ENCODE results near the gene SVIL.

SVIL gene

GRCh38 chr10:29534590-29534989, 100.2 kb downstream of the SVIL start:
- ATAC-seq (replicated peaks) (no peak), DNase-seq (no peak)
- Mint-ChIP-seq H3K4me3 (no peak overlapping the region), H3K4me1 (peaks cover 4 to 7% of the 10 kb centered on the region in 2 donors), H3K27ac (no peak overlapping the region), H3K9me3 (no peaks in the 10 kb centered on the region), H3K36me3 (no peaks in the 10 kb centered on the region), H3K27me3 (peaks cover 4 to 6% of the 10 kb centered on the region in 2 donors)

- Mint-ChIP-seq H3K36me3 (no peaks in the 10 kb centered on the region), H3K9me3 (no peaks in the 10 kb centered on the region), H3K27me3 (peaks cover 4 to 6% of the 10 kb centered on the region in 2 donors), H3K4me3 (no peak overlapping the region), H3K4me1 (peaks cover 4 to 7% of the 10 kb centered on the region in 2 donors), H3K27ac (no peak overlapping the region)
- no peak for ATAC-seq (replicated peaks)
- DNase-seq = no peak
Observed at GRCh38 chr10:29533696-29534285, 101.0 kb downstream of the SVIL start.

- Mint-ChIP-seq H3K4me1 (peaks cover 4 to 7% of the 10 kb centered on the region in 2 donors), H3K27me3 (peaks cover 4 to 6% of the 10 kb centered on the region in 2 donors), H3K9me3 (no peaks in the 10 kb centered on the region), H3K36me3 (no peaks in the 10 kb centered on the region), H3K27ac (no peak overlapping the region), H3K4me3 (no peak overlapping the region)
- DNase-seq = no peak
- no peak for ATAC-seq (replicated peaks)
Observed at GRCh38 chr10:29533046-29533445, 101.7 kb downstream of the SVIL start.

- Mint-ChIP-seq H3K4me3 (no peak overlapping the region), H3K36me3 (no peaks in the 10 kb centered on the region), H3K9me3 (no peaks in the 10 kb centered on the region), H3K27me3 (peaks cover 4 to 6% of the 10 kb centered on the region in 2 donors), H3K27ac (no peak overlapping the region), H3K4me1 (peaks cover 4 to 7% of the 10 kb centered on the region in 2 donors)
- DNase-seq = no peak
- no peak for ATAC-seq (replicated peaks)
Observed at GRCh38 chr10:29532256-29532878, 102.4 kb downstream of the SVIL start.

GRCh38 chr10:29530112-29530976, 104.4 kb downstream of the SVIL start:
- H3K4me1 Mint-ChIP-seq = no peaks in the 10 kb centered on the region
- no peak overlapping the region for H3K27ac Mint-ChIP-seq
- H3K27me3 Mint-ChIP-seq = peaks cover 0 to under 1% of the 10 kb centered on the region in 2 donors
- ATAC-seq (replicated peaks) (no peak), DNase-seq (no peak)
- no peak overlapping the region for H3K4me3 Mint-ChIP-seq
- H3K36me3 Mint-ChIP-seq = no peaks in the 10 kb centered on the region
- H3K9me3 Mint-ChIP-seq = no peaks in the 10 kb centered on the region

GRCh38 chr10:29529146-29529545, 105.6 kb downstream of the SVIL start:
- DNase-seq = no peak
- Mint-ChIP-seq H3K27me3 (no peaks in the 10 kb centered on the region), H3K36me3 (no peaks in the 10 kb centered on the region), H3K27ac (no peak overlapping the region), H3K4me3 (no peak overlapping the region), H3K4me1 (no peaks in the 10 kb centered on the region), H3K9me3 (no peaks in the 10 kb centered on the region)
- no peak for ATAC-seq (replicated peaks)

GRCh38 chr10:29525762-29526161, 109.0 kb downstream of the SVIL start:
- H3K36me3 Mint-ChIP-seq = peaks cover 0 to 4% of the 10 kb centered on the region in 2 donors
- H3K4me1 Mint-ChIP-seq = no peaks in the 10 kb centered on the region
- no peaks in the 10 kb centered on the region for H3K27me3 Mint-ChIP-seq
- DNase-seq = no peak
- H3K9me3 Mint-ChIP-seq = no peaks in the 10 kb centered on the region
- H3K27ac Mint-ChIP-seq = no peak overlapping the region
- no peak overlapping the region for H3K4me3 Mint-ChIP-seq
- no peak for ATAC-seq (replicated peaks)

- H3K27me3 Mint-ChIP-seq = no peaks in the 10 kb centered on the region
- no peak for DNase-seq
Observed at GRCh38 chr10:29524720-29525119, 110.1 kb downstream of the SVIL start.

GRCh38 chr10:29524294-29524693, 110.5 kb downstream of the SVIL start:
- no peak overlapping the region for H3K27ac Mint-ChIP-seq

More at GRCh38 chr10:29524720-29525119, 110.1 kb downstream of the SVIL start:
- no peak for ATAC-seq (replicated peaks)
- Mint-ChIP-seq H3K4me3 (no peak overlapping the region), H3K4me1 (no peaks in the 10 kb centered on the region), H3K36me3 (peaks cover 0 to 4% of the 10 kb centered on the region in 2 donors), H3K9me3 (no peaks in the 10 kb centered on the region), H3K27ac (no peak overlapping the region)

GRCh38 chr10:29522918-29523317, 111.9 kb downstream of the SVIL start:
- Mint-ChIP-seq H3K4me1 (no peaks in the 10 kb centered on the region), H3K36me3 (peaks cover 0 to 4% of the 10 kb centered on the region in 2 donors), H3K4me3 (no peak overlapping the region), H3K9me3 (no peaks in the 10 kb centered on the region), H3K27me3 (no peaks in the 10 kb centered on the region), H3K27ac (no peak overlapping the region)
- DNase-seq = no peak
- ATAC-seq (replicated peaks) = no peak

More at GRCh38 chr10:29524294-29524693, 110.5 kb downstream of the SVIL start:
- Mint-ChIP-seq H3K4me1 (no peaks in the 10 kb centered on the region), H3K9me3 (no peaks in the 10 kb centered on the region), H3K27me3 (no peaks in the 10 kb centered on the region), H3K36me3 (peaks cover 0 to 4% of the 10 kb centered on the region in 2 donors), H3K4me3 (no peak overlapping the region)
- no peak for DNase-seq
- ATAC-seq (replicated peaks) = no peak

- Mint-ChIP-seq H3K9me3 (no peaks in the 10 kb centered on the region), H3K27ac (no peak overlapping the region), H3K4me1 (no peaks in the 10 kb centered on the region), H3K4me3 (no peak overlapping the region), H3K27me3 (no peaks in the 10 kb centered on the region), H3K36me3 (peaks cover 0 to 4% of the 10 kb centered on the region in 2 donors)
- DNase-seq (no peak), ATAC-seq (replicated peaks) (no peak)
Observed at GRCh38 chr10:29522061-29522855, 112.5 kb downstream of the SVIL start.

GRCh38 chr10:29519659-29520058, 115.1 kb downstream of the SVIL start:
- no peak for ATAC-seq (replicated peaks)
- H3K9me3 Mint-ChIP-seq = no peaks in the 10 kb centered on the region
- H3K4me1 Mint-ChIP-seq = no peaks in the 10 kb centered on the region
- H3K27ac Mint-ChIP-seq = no peak overlapping the region
- DNase-seq = no peak
- peaks cover 0 to 4% of the 10 kb centered on the region in 2 donors for H3K36me3 Mint-ChIP-seq
- no peak overlapping the region for H3K4me3 Mint-ChIP-seq
- H3K27me3 Mint-ChIP-seq = no peaks in the 10 kb centered on the region

GRCh38 chr10:29517352-29517923, 117.3 kb downstream of the SVIL start:
- H3K9me3 Mint-ChIP-seq = no peaks in the 10 kb centered on the region
- peak in 1 of 2 donors; percentile 31 for ATAC-seq (replicated peaks)

More at GRCh38 chr10:29517352-29517923, 117.3 kb downstream of the SVIL start:
- Mint-ChIP-seq H3K27ac (no peak overlapping the region), H3K27me3 (no peaks in the 10 kb centered on the region), H3K4me3 (no peak overlapping the region), H3K4me1 (no peaks in the 10 kb centered on the region), H3K36me3 (no peaks in the 10 kb centered on the region)
- DNase-seq = no peak

Measured in stimulated activated naive B cell treated with anti-CD40 and anti-IgM and Interleukin-4, amounts not matched to agents 10 μg/mL and 1 μg/mL and 100 μg/mL, for 72 hours (primary cell).